Omental fat pad (tissue), 4 donors: ENCODE measurements around the gene DLST. TPM values are rescaled to one million over a fixed set of nuclear protein-coding genes. Genes with fewer than 3 reads are reported as not detected.

Source experiments
- ATAC-seq: fragments of 150-250 bp; one replicate; pipeline ENCODE4 v1.9.1; 2016; ENCODE audit warnings: mild to moderate bottlenecking, moderate library complexity; ENCODE audit not compliant: low FRiP score
- DNase-seq: peaks from one replicate; pipeline ENCODE4 v3.0.0-alpha.2; 2019; ENCODE audit warnings: low spot score
- total RNA-seq, 4 donors: library from RNA; depleted of rRNA; stranded (reverse); fragments of >200 nt; gene quantifications; one replicate each; pipeline ENCODE4 v1.1.0, GENCODE V29; 2016
- TF ChIP-seq, protein P1 (sequence below), 3 donors: fragments of 450-650 bp; IDR thresholded peaks; one replicate each; pipeline ENCODE4 v1.5.1; 2016 to 2017; ENCODE audit warnings: antibody characterized with exemption in 3 of 3, mild to moderate bottlenecking in 3 of 3, moderate library complexity in 2 of 3

DLST gene
- total RNA-seq, 4 donors from 2014 or later, result 102 to 144 (median 114) TPM

DNA sequence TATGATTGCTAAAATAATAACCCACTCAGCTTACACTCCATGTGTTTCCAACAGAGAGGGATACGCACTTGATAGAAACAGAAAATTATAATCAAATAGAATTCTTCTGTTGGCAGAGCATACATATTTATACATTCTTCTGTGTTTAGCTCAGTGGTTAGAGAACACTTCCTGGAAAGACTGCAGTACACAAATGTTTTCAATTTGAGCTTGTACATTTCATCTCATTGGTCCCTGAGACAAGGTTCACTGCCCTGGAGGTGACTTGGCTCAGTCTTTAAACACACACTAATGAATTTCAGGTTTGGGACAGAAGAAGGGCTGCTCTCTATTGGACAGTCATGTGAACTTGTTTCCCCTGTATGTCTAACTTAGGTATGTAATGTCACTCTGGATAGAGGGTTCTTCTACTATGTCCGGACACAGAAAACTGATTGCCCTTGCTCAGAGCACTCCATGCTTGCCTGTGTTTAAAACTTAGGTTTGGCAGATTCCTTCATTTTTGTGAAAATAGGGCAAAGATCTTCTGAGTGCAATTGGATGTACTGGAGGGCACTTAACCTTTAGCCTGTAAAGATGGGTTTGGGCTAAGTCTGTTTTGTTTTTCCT is 28.7 kb upstream of the DLST start:
- no peak for ATAC-seq
- TF ChIP-seq, protein P1, sequence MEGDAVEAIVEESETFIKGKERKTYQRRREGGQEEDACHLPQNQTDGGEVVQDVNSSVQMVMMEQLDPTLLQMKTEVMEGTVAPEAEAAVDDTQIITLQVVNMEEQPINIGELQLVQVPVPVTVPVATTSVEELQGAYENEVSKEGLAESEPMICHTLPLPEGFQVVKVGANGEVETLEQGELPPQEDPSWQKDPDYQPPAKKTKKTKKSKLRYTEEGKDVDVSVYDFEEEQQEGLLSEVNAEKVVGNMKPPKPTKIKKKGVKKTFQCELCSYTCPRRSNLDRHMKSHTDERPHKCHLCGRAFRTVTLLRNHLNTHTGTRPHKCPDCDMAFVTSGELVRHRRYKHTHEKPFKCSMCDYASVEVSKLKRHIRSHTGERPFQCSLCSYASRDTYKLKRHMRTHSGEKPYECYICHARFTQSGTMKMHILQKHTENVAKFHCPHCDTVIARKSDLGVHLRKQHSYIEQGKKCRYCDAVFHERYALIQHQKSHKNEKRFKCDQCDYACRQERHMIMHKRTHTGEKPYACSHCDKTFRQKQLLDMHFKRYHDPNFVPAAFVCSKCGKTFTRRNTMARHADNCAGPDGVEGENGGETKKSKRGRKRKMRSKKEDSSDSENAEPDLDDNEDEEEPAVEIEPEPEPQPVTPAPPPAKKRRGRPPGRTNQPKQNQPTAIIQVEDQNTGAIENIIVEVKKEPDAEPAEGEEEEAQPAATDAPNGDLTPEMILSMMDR (IDR thresholded peaks at IDR 0.05), result no peak

DNA sequence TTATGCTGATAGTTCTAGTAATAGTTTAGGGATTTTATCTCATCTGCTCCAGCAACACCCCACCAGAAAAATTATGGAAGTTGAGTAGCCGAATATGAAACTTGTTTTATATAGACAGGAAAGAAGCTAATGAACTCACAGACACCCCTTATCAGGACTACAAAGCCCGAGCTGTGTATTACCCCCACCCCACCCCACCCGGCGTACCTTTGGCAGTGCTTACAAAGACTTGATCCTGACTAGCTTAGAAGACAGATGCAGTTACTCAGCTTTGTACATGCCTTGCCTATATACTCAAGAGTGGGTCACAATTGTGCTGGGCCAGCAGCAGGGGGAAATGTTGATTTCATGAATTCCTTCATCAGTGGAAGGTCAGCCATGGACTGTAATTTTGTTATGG is 28.1 kb upstream of the DLST start:
- DNase-seq, result no peak
- TF ChIP-seq, protein P1 (IDR thresholded peaks at IDR 0.05), result no peak
- no peak for ATAC-seq

More for the DNA sequence above, 28.7 kb upstream of the DLST start:
- no peak for DNase-seq

DNA sequence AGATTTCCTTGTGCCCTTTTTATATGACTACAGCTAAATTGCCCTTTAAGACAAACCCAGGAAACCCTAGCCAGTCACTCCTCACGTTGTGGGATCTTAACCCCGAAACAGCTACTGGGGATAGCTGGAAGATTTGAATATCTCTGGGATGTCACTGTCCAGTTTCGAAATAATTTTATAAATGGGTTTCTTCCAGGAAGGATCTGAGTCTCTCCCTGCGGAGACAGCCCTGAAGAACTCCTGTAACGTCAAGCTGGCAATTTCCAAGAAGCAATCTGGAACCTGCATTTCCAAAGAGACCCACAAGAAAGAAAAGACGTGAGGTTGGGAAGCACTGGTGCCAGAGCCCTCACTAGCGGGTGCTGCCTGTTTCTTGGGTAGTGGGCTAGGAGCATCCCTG is 26.7 kb upstream of the DLST start:
- DNase-seq (no peak), ATAC-seq (peak; percentile 60)
- TF ChIP-seq, protein P1 (IDR thresholded peaks at IDR 0.05), result no peak

DNA sequence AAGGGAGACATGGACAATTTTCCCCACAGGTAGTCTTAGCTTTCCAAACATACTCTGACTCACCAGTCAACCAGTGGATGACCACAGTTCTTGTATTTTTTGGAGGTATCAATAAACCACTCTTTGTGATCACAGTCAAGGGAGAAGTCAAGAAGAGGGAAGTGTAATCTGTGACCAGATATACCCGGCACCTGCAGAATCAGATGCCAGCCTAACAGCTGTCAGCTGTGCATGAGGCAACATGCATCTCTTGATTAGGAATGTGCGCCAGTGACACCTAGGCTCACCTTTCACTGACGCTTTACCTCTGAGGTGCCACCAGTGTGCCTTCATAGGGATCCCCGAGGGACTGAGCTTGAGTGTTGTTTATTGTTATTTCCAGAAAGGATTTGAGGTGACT is 25.8 kb upstream of the DLST start:
- peak; percentile 4 for ATAC-seq
- no peak for DNase-seq
- TF ChIP-seq, protein P1 (IDR thresholded peaks at IDR 0.05), result no peak

DNA sequence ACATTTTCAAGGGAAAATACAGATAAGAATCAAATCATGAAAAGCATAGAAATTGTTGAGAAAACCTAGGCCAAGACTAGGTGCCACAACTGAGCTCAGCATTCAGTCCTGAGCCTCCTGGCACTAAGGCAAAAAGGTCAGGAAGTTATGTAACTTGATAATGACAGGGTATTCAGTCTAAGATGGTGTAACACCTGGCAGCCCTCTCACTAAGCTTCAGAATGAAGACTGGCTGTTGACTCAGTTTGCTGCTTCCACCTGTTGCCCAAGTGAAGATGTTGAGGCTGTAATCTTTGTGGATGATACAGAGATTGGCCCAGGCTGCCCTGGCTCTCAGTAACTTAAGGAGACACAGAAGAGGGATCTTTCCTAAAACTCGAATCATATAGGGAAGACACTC is 25.4 kb upstream of the DLST start:
- TF ChIP-seq, protein P1 (IDR thresholded peaks at IDR 0.05), result no peak
- ATAC-seq (peak; percentile 38), DNase-seq (no peak)

DNA sequence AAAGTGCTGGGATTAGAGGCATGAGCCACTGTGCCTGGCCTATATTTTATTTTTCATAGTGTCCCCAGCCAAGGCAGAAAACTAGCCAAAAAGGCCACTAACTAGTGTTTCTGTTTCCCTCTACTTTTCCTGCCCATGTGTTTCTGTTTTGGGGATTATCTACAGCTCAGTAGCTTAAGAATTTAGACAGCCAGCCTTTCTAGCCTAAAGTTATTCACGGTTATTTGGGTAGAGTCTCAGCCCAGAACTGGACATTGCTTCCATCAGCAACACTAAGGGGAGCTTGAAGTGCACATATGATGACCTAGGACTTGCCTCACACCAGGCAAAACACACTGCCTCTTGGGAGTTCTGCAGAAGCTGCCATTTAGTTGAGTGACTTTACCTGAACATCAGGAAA is 23.7 kb upstream of the DLST start:
- ATAC-seq, result no peak
- TF ChIP-seq, protein P1 (IDR thresholded peaks at IDR 0.05), result no peak
- no peak for DNase-seq

DNA sequence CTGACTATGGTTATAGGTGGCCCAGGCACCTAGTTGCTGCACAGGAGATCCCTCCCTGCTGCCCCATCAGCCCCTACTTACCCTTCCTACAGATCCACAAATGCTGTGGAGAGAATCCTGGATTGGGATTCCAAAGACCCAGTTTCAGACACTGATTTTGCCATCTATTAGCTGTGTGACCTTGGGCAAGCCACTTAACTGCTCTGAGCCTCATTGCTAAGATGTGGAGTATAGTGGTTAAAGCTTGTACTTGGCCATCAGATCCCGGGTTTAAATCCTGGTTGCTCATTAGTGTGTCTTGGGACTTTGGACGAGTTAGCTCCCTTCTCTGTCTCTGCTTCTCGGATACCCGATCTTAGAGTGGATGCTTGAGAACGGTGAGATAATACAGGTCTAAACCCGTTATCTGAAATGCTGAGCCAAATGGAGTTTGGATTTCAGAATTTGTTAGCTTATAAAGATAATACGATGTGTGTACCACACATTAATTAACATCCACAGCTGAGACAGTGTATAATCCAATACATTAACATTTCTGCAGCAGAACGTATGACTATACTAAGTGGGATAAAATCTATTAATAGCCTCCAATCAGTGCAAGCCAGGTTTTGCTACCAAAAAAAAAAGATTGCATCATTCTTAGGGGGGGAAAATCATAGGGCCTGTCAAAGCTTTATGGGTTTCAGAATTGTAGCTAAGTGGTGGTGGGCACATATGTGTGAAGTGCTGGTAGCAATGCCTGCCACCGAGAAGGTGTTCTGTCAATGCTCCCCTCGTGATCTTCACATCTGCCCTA is 21.8 kb upstream of the DLST start:
- DNase-seq, result no peak
- no peak for ATAC-seq
- TF ChIP-seq, protein P1 (IDR thresholded peaks at IDR 0.05), result no peak
